Common myeloid progenitor, CD34-positive (primary cell): ENCODE measurements around the gene QDPR.
A peak's percentile ranks its signal among the peaks of the same experiment; 100 is the strongest.

Source experiments
- CTCF ChIA-PET: fragments of 350-600 bp; sonication (Branson Sonifier 250); formaldehyde crosslinking; loops from one replicate; lab custom pipeline; 2021; ENCODE audit warnings: antibody characterized with exemption; lab: Charles Lee
- POLR2A ChIA-PET: fragments of 350-600 bp; sonication (Branson Sonifier 250); formaldehyde crosslinking; loops from one replicate; lab custom pipeline; 2021; ENCODE audit warnings: antibody characterized with exemption; lab: Charles Lee
- DNase-seq, 3 donors: peaks; one replicate each; pipeline versions ENCODE4 v3.0.0 to v3.0.0-alpha.2; 2013
- H3K27ac ChIP-seq, 2 experiments: 1 replicate in 1 of 2; 2 replicates in 1 of 2; pipeline ENCODE4 v1.7.0; 2013; ENCODE audit warnings: inconsistent platforms in 2 of 2, low read length in 2 of 2, mild to moderate bottlenecking in 2 of 2, low read depth in 1 of 2, moderate library complexity in 1 of 2; ENCODE audit not compliant: severe bottlenecking in 2 of 2, insufficient read depth in 1 of 2, poor library complexity in 1 of 2
- H3K27me3 ChIP-seq, 5 experiments: replicated peaks in 2 of 5; 1 replicate in 3 of 5; 2 replicates in 2 of 5; pipeline versions ENCODE4 v1.6.1 to v1.7.0; 2013; ENCODE audit warnings: low read length in 4 of 5, mild to moderate bottlenecking in 2 of 5, moderate library complexity in 2 of 5, inconsistent platforms in 1 of 5; ENCODE audit not compliant: insufficient read depth in 5 of 5, control insufficient read depth in 4 of 5
- H3K36me3 ChIP-seq, 4 experiments: 1 replicate in 2 of 4; 2 replicates in 2 of 4; pipeline versions ENCODE4 v1.6.1 to v1.7.0; 2013; ENCODE audit warnings: low read length in 3 of 4, control low read depth in 1 of 4, mild to moderate bottlenecking in 1 of 4; ENCODE audit not compliant: control insufficient read depth in 4 of 4, insufficient read depth in 4 of 4
- H3K4me1 ChIP-seq, 4 experiments: 1 replicate in 3 of 4; 2 replicates in 1 of 4; pipeline versions ENCODE4 v1.6.1 to v1.7.1; 2013; ENCODE audit warnings: low read length in 3 of 4, mild to moderate bottlenecking in 3 of 4, control low read depth in 1 of 4, inconsistent platforms in 1 of 4, moderate library complexity in 1 of 4; ENCODE audit not compliant: control insufficient read depth in 4 of 4, insufficient read depth in 4 of 4; ENCODE audit errors: control extremely low read depth in 1 of 4
- H3K4me3 ChIP-seq, 7 experiments: 1 replicate in 4 of 7; 2 replicates in 3 of 7; pipeline versions ENCODE4 v1.5.1 to v1.7.0; 2013; ENCODE audit warnings: mild to moderate bottlenecking in 7 of 7, low read length in 6 of 7, moderate library complexity in 6 of 7, inconsistent platforms in 2 of 7, low read depth in 2 of 7, control low read depth in 1 of 7; ENCODE audit not compliant: insufficient read depth in 4 of 7, control insufficient read depth in 1 of 7; ENCODE audit errors: extremely low read depth in 1 of 7
- H3K9me3 ChIP-seq, 5 experiments: 1 replicate in 4 of 5; 2 replicates in 1 of 5; pipeline versions ENCODE4 v1.6.1 to v1.7.1; 2013; ENCODE audit warnings: low read length in 4 of 5, mild to moderate bottlenecking in 2 of 5, inconsistent platforms in 1 of 5, low read depth in 1 of 5, moderate library complexity in 1 of 5; ENCODE audit not compliant: control insufficient read depth in 4 of 5, insufficient read depth in 2 of 5; ENCODE audit errors: control extremely low read depth in 1 of 5
- WGBS: methylation state at CpG from one replicate; pipeline ENCODE4 v1.1.5; 2013; ENCODE audit not compliant: insufficient coverage; 5-methylcytosine and 5-hydroxymethylcytosine counted together

QDPR gene

GRCh38 chr4:17492876-17493275, 19.0 kb downstream of the QDPR start:
- 87% methylated on average over 2 of the region's 2 CpGs for WGBS
- ChIA-PET POLR2A (no interaction called here), CTCF (interaction anchor here (1.3 to 1.5 kb wide), 4 partner anchors 9 to 316 kb away, joined by 4 to 7 read pairs (median 4); no protein-coding TSS in a partner anchor)
- peaks cover 0 to 16% (median 7%) of the 10 kb centered on the region in 4 experiments for H3K4me1 ChIP-seq
- no peak overlapping the region for H3K27ac ChIP-seq
- no peak overlapping the region for H3K4me3 ChIP-seq
- peaks cover 14 to 84% (median 44%) of the 10 kb centered on the region in 4 experiments for H3K36me3 ChIP-seq
- H3K27me3 ChIP-seq = no peaks in the 10 kb centered on the region
- no peaks in the 10 kb centered on the region for H3K9me3 ChIP-seq
- DNase-seq = no peak

- ChIA-PET POLR2A (no interaction called here), CTCF (interaction anchor here (1.5 kb wide), 1 partner anchor 21 kb away, joined by 4 read pairs; no protein-coding TSS in a partner anchor)
- Histone ChIP-seq H3K4me1 (peaks cover 0 to 16% (median 7%) of the 10 kb centered on the region in 4 experiments), H3K27me3 (no peaks in the 10 kb centered on the region), H3K27ac (no peak overlapping the region), H3K9me3 (no peaks in the 10 kb centered on the region), H3K4me3 (no peak overlapping the region), H3K36me3 (peaks cover 14 to 78% (median 42%) of the 10 kb centered on the region in 4 experiments)
- 96% methylated on average over 13 of the region's 15 CpGs for whole genome bisulfite sequencing
- DNase-seq = no peak
Measured at GRCh38 chr4:17492058-17492741, 19.7 kb downstream of the QDPR start.

GRCh38 chr4:17491196-17491595, 20.7 kb downstream of the QDPR start:
- no peaks in the 10 kb centered on the region for H3K27me3 ChIP-seq
- POLR2A ChIA-PET = no interaction called here
- H3K4me1 ChIP-seq = peaks cover 0 to 16% (median 7%) of the 10 kb centered on the region in 4 experiments
- 83% methylated on average over 1 of the region's 3 CpGs for WGBS
- no peaks in the 10 kb centered on the region for H3K9me3 ChIP-seq
- no peak overlapping the region for H3K27ac ChIP-seq
- no peak for DNase-seq
- peaks cover 14 to 83% (median 49%) of the 10 kb centered on the region in 4 experiments for H3K36me3 ChIP-seq
- no peak overlapping the region for H3K4me3 ChIP-seq
- CTCF ChIA-PET = no interaction called here

GRCh38 chr4:17490575-17491059, 21.3 kb downstream of the QDPR start:
- no peaks in the 10 kb centered on the region for H3K9me3 ChIP-seq
- H3K36me3 ChIP-seq = peaks cover 14 to 83% (median 51%) of the 10 kb centered on the region in 4 experiments
- peaks cover 0 to 16% (median 7%) of the 10 kb centered on the region in 4 experiments for H3K4me1 ChIP-seq
- H3K4me3 ChIP-seq = no peak overlapping the region
- H3K27ac ChIP-seq = no peak overlapping the region
- CTCF ChIA-PET = interaction anchor here (0.7 kb wide), 1 partner anchor 20 kb away, joined by 4 read pairs; no protein-coding TSS in a partner anchor
- 99% methylated on average over 5 of the region's 6 CpGs for WGBS
- no peak for DNase-seq
- POLR2A ChIA-PET = no interaction called here
- no peaks in the 10 kb centered on the region for H3K27me3 ChIP-seq

- POLR2A ChIA-PET = no interaction called here
- 98% methylated on average over 6 of the region's 8 CpGs for WGBS
- Histone ChIP-seq H3K36me3 (peaks cover 14 to 74% (median 50%) of the 10 kb centered on the region in 4 experiments), H3K4me3 (no peak overlapping the region), H3K27ac (peak overlapping the region in 1 of 2 experiments; percentile 43), H3K9me3 (no peaks in the 10 kb centered on the region), H3K27me3 (no peaks in the 10 kb centered on the region), H3K4me1 (peaks cover 0 to 16% (median 7%) of the 10 kb centered on the region in 4 experiments)
- CTCF ChIA-PET = no interaction called here
- DNase-seq = no peak
Measured at GRCh38 chr4:17489721-17490120, 22.2 kb downstream of the QDPR start.

GRCh38 chr4:17489123-17489522, 22.8 kb downstream of the QDPR start:
- H3K4me3 ChIP-seq = no peak overlapping the region
- peak overlapping the region in 1 of 2 experiments; percentile 43 for H3K27ac ChIP-seq
- peaks cover 14 to 71% (median 53%) of the 10 kb centered on the region in 4 experiments for H3K36me3 ChIP-seq
- no peaks in the 10 kb centered on the region for H3K27me3 ChIP-seq
- ChIA-PET CTCF (no interaction called here), POLR2A (no interaction called here)
- DNase-seq = no peak
- peaks cover 0 to 12% (median 5%) of the 10 kb centered on the region in 4 experiments for H3K4me1 ChIP-seq
- WGBS = 96% methylated on average over 3 of the region's 5 CpGs
- H3K9me3 ChIP-seq = no peaks in the 10 kb centered on the region

- Histone ChIP-seq H3K9me3 (peaks cover 0 to 16% (median 5%) of the 10 kb centered on the region in 5 experiments), H3K4me1 (peaks cover 0 to 6% (median under 1%) of the 10 kb centered on the region in 4 experiments), H3K27me3 (no peaks in the 10 kb centered on the region), H3K36me3 (peaks cover 11 to 65% (median 30%) of the 10 kb centered on the region in 4 experiments), H3K4me3 (no peak overlapping the region), H3K27ac (no peak overlapping the region)
- ChIA-PET CTCF (no interaction called here), POLR2A (no interaction called here)
- 100% methylated on average over 2 of the region's 2 CpGs for WGBS
- DNase-seq = no peak
Measured at GRCh38 chr4:17482716-17483115, 29.2 kb downstream of the QDPR start.
